ENCODE measurements around the gene KLHL3. TPM values are rescaled to one million over a fixed set of nuclear protein-coding genes. Genes with fewer than 3 reads are reported as not detected.

KLHL3 gene
- total RNA-seq, 2 donors from 2014 or later, result 4.4 to 6.3 TPM

DNA sequence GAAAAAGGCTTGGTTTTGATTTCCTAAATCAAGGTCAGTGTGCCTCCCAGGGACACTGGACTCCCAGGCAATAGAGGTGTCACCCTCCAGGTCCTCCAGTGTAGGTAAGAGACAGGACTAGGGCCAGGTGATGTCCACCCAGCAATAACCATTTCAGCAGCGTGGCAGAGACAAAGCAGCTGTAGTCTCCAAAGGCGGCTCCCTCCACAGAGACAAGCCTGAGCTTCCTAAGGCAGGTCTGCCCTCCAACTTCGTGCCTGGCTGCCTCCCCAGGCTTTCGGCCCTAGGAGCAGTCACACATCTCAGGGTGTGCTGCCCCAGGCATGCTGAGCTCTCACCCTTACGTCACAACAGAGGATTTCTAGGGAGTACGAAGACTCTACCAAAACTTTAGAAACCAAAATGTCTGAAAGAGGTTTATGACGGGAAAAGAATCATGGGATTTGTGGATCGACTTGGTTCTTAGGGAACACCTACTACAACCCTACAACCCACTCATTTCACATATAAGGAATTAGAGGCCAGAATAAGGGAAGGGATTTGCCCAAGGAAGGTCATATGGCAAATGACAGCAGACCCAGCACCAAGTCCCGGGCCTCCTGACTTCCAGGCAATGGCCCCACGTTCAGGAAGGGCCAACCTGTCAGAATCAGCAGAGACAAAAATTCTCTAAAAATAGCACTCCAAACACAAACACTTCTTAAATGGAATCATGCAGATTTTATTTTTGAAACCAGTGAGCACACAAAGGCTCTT is 105.5 kb downstream of the KLHL3 start:
- intact Hi-C loops (cut with DNase I), result loop anchor here (5.0 kb wide), 1 partner anchor 192 kb away; no protein-coding TSS in a partner anchor
- Histone ChIP-seq H3K9ac (ENCODE audit: low read depth in 2 of 2, low read length in 2 of 2) (no peak overlapping the region), H3K9me3 (no peaks in the 10 kb centered on the region), H3K4me3 (no peak overlapping the region), H3K36me3 (no peaks in the 10 kb centered on the region), H3K27me3 (no peaks in the 10 kb centered on the region), H3K27ac (no peak overlapping the region), H3K4me1 (no peaks in the 10 kb centered on the region)
- DNase-seq, result no peak
- TF ChIP-seq, protein P1, sequence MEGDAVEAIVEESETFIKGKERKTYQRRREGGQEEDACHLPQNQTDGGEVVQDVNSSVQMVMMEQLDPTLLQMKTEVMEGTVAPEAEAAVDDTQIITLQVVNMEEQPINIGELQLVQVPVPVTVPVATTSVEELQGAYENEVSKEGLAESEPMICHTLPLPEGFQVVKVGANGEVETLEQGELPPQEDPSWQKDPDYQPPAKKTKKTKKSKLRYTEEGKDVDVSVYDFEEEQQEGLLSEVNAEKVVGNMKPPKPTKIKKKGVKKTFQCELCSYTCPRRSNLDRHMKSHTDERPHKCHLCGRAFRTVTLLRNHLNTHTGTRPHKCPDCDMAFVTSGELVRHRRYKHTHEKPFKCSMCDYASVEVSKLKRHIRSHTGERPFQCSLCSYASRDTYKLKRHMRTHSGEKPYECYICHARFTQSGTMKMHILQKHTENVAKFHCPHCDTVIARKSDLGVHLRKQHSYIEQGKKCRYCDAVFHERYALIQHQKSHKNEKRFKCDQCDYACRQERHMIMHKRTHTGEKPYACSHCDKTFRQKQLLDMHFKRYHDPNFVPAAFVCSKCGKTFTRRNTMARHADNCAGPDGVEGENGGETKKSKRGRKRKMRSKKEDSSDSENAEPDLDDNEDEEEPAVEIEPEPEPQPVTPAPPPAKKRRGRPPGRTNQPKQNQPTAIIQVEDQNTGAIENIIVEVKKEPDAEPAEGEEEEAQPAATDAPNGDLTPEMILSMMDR (IDR thresholded peaks at IDR 0.05), result no peak

DNA sequence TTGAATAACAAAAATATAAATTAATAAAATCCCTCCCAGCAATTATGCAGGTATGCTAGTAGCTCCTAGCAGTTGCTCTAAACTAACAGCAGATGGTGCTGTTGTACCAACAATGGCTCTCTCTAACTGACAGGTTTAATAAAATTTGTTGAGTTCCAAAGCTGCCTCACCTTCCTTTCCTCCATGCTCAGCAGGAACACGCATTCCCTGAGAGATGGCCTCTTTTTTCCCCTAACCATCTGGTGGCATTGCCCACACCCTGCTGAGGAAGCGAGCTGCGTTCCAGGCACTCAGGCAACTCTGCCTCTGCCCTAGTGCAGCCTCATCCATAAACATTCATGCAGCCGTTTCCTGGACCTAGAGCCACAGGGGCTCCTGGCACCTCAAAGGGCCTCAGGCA is 106.2 kb downstream of the KLHL3 start:
- DNase-seq, result no peak
- H3K9me3 ChIP-seq, result no peaks in the 10 kb centered on the region
- H3K27ac ChIP-seq, result no peak overlapping the region
- TF ChIP-seq, protein P1 (IDR thresholded peaks at IDR 0.05), result peak; percentile 95
- H3K27me3 ChIP-seq, result no peaks in the 10 kb centered on the region
- no peak overlapping the region for H3K4me3 ChIP-seq
- H3K9ac ChIP-seq (ENCODE audit: low read depth in 2 of 2, low read length in 2 of 2), result no peak overlapping the region
- no peaks in the 10 kb centered on the region for H3K36me3 ChIP-seq
- intact Hi-C loops (cut with DNase I), result loop anchor here (5.0 to 10.0 kb wide), 3 partner anchors 115 to 435 kb away; no protein-coding TSS in a partner anchor
- no peaks in the 10 kb centered on the region for H3K4me1 ChIP-seq

DNA sequence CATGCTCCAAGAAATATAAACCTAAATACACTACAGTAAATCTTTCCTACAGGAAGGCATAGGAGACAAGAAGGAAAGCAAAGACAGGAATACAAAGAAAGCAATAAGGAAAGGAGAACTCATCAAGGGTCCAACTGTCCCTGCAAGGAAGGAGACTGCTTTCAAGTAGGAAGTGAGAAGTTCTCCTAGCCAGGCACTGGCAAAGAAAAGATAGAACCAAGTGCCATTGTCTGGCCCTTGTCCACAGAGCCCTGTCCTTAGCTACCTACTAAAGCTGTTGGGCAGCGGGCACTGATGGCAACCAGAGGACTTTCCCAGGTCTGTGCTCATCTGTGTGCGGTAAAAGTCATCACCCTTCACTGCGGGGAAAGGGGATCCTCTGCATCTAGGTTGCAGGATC is 108.2 kb downstream of the KLHL3 start:
- Histone ChIP-seq H3K27ac (no peak overlapping the region), H3K9me3 (no peaks in the 10 kb centered on the region), H3K9ac (ENCODE audit: low read depth in 2 of 2, low read length in 2 of 2) (no peak overlapping the region), H3K4me1 (no peaks in the 10 kb centered on the region), H3K4me3 (no peak overlapping the region), H3K36me3 (no peaks in the 10 kb centered on the region), H3K27me3 (no peaks in the 10 kb centered on the region)
- no peak for DNase-seq
- intact Hi-C loops (cut with DNase I), result loop anchor here (10.0 kb wide), 2 partner anchors 117 to 437 kb away; no protein-coding TSS in a partner anchor
- TF ChIP-seq, protein P1 (IDR thresholded peaks at IDR 0.05), result no peak

DNA sequence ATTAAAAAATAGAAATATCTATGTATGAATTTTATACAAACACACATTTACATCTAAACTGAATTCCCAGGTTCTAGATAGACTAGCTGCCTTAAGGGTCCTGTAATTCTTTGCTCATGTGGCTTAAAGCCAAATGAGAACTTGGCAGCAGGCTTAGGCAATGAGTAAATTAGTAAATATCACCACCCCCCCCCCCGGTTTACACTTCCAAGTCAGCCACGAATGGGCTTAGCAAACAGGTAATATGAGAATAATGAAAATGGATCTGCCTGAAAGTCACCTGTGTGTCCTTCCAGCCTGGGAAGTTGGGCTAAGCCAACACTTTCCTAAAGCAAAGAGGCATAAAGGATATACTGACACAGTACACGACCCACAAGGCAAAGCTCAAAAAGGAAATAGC is 108.6 kb downstream of the KLHL3 start:
- DNase-seq, result no peak
- Histone ChIP-seq H3K4me3 (no peak overlapping the region), H3K27me3 (no peaks in the 10 kb centered on the region), H3K27ac (no peak overlapping the region), H3K4me1 (no peaks in the 10 kb centered on the region), H3K36me3 (no peaks in the 10 kb centered on the region), H3K9ac (ENCODE audit: low read depth in 2 of 2, low read length in 2 of 2) (no peak overlapping the region), H3K9me3 (no peaks in the 10 kb centered on the region)
- intact Hi-C loops (cut with DNase I), result loop anchor here (10.0 kb wide), 2 partner anchors 118 to 438 kb away; no protein-coding TSS in a partner anchor
- TF ChIP-seq, protein P1 (IDR thresholded peaks at IDR 0.05), result no peak

DNA sequence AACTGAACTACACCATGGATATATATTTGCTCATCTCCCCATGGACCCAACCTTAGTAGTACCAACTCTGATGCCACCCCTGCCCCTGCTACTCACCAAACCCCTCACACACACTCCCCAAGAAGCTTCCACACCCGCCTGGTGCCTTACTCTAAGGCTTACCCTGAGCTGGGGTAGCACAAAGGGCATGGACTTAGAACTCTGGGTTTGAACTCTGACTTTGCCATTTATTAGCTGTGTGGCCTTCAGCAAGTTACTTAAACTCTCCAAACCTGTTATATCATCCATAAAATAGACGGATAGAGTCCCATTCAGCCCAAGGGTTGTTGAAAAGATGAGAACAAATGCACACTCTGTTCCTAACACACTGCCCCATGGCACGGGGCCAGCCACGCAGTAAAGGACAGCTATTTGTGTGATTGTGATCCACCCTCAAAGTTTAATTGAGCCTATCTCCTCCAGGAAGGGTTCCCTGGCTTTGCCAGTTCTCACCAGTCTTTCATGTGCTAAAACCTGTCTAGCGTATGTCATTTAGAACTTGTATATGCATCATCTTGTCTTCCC is 111.0 kb downstream of the KLHL3 start:
- TF ChIP-seq, protein P1 (IDR thresholded peaks at IDR 0.05), result no peak
- H3K36me3 ChIP-seq, result no peaks in the 10 kb centered on the region
- no peak overlapping the region for H3K27ac ChIP-seq
- H3K27me3 ChIP-seq, result no peaks in the 10 kb centered on the region
- no peak overlapping the region for H3K4me3 ChIP-seq
- H3K9ac ChIP-seq (ENCODE audit: low read depth in 2 of 2, low read length in 2 of 2), result no peak overlapping the region
- H3K4me1 ChIP-seq, result no peaks in the 10 kb centered on the region
- intact Hi-C loops (cut with DNase I), result loop anchor here (10.0 kb wide), 2 partner anchors 120 to 440 kb away; no protein-coding TSS in a partner anchor
- no peak for DNase-seq
- no peaks in the 10 kb centered on the region for H3K9me3 ChIP-seq

All from colonic mucosa (tissue), 4 donors.